ENCODE results near the gene CLDND2. TPM values are rescaled to one million over a fixed set of nuclear protein-coding genes. Genes with fewer than 3 reads are reported as not detected.
A peak's percentile ranks its signal among the peaks of the same experiment; 100 is the strongest.

Gene CLDND2
- total and polyA plus RNA-seq, 2 donors from 2014 or later = 1.1 to 6.9 TPM

DNA sequence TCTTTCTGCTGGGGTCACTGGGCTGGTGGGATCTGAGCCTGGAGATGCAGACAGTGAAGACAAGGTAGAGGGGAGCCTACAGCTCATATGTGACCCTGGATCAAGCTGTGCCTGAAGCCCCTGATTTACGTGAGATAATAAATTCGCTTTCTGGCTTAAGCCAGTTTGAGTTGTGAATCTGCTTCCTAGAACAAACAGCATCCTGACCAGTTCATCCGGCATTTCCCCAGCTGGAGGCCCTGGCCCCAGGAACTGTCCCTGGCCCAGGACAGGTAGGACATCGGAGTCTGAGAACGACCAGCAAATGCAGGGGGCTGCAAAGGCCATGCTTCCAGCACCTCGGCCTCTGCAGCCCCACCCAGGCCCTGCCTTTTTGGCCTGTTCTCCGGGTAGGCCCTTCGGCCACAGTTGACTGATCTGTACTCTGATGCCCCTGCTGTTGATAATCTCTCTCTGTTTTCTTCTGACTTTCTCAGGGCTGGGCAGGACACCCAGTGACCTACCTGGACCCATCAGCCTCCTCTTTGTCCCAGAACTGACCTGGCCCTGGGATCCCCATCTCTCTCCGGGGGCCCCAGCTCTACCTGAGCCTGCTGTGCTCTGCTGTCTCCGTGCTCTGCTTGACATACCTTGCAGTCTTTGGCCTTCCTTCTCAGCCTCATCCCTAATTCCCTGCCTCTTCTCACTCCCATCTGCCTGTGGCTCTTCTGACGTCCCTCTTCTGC lies 17.4 kb downstream of the CLDND2 start:
- no peak overlapping the region for H3K4me3 ChIP-seq (ENCODE audit: low read length in 3 of 3)
- H3K27ac ChIP-seq (ENCODE audit: low read depth in 2 of 2, low read length in 2 of 2) = no peak overlapping the region
- H3K9me3 ChIP-seq (ENCODE audit: control insufficient read depth in 2 of 3, insufficient read depth in 1 of 3, low read length in 3 of 3) = no peaks in the 10 kb centered on the region
- H3K36me3 ChIP-seq (ENCODE audit: control insufficient read depth in 2 of 3, insufficient read depth in 3 of 3, low read length in 3 of 3) = peaks cover 0 to 20% (median 8%) of the 10 kb centered on the region in 3 donors
- TF ChIP-seq, protein P1, sequence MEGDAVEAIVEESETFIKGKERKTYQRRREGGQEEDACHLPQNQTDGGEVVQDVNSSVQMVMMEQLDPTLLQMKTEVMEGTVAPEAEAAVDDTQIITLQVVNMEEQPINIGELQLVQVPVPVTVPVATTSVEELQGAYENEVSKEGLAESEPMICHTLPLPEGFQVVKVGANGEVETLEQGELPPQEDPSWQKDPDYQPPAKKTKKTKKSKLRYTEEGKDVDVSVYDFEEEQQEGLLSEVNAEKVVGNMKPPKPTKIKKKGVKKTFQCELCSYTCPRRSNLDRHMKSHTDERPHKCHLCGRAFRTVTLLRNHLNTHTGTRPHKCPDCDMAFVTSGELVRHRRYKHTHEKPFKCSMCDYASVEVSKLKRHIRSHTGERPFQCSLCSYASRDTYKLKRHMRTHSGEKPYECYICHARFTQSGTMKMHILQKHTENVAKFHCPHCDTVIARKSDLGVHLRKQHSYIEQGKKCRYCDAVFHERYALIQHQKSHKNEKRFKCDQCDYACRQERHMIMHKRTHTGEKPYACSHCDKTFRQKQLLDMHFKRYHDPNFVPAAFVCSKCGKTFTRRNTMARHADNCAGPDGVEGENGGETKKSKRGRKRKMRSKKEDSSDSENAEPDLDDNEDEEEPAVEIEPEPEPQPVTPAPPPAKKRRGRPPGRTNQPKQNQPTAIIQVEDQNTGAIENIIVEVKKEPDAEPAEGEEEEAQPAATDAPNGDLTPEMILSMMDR (IDR thresholded peaks at IDR 0.05; ENCODE audit: borderline replicate concordance, extremely low read depth, insufficient read depth) = no peak
- H3K4me1 ChIP-seq (ENCODE audit: control insufficient read depth in 2 of 3, insufficient read depth in 2 of 3, low read depth in 1 of 3, low read length in 3 of 3) = peaks cover 0 to 3% (median 0%) of the 10 kb centered on the region in 3 donors
- H3K27me3 ChIP-seq (ENCODE audit: control insufficient read depth, insufficient read depth, low read length) = no peaks in the 10 kb centered on the region
- intact Hi-C loops (cut with DNase I) = no loop called here
- no peak for FAIRE-seq
- DNase-seq = no peak
- no peak overlapping the region for H3K9ac ChIP-seq (ENCODE audit: low read length in 3 of 3)

DNA sequence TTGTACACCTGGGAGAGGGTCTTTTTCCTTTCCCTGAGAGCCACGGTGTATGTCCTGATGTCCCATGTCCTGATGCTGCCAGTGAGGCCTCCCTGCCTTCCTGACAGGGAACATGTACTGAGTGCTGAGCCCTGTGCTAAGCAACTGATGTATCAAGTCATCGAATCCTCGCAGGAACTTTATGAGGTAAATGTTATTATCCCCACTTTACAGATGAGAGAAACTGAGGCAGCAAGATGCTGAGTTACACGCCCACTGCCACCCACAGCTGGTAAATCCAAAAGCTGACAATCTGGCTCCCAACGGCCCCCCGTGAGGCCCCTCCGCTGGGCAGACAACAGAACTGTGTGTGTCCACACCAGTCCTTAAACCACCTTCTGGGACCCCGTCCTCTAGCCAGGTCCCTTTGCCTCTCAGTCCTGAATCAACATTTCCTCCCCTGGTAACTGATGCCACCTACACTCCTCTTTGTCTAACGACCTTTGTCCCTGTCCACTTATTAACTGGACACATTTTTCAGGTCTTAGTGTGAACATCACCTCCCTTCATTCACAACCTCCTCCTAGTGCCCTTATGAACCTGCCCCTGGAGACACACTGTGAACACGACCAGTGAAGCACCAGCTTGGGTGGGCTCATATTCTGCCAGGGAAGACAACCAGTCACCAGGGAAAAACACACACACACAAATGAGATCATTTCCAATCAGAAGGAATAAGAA lies 21.4 kb downstream of the CLDND2 start:
- H3K9ac ChIP-seq (ENCODE audit: low read length in 3 of 3) = no peak overlapping the region
- H3K9me3 ChIP-seq (ENCODE audit: control insufficient read depth in 2 of 3, insufficient read depth in 1 of 3, low read length in 3 of 3) = no peaks in the 10 kb centered on the region
- H3K4me3 ChIP-seq (ENCODE audit: low read length in 3 of 3) = no peak overlapping the region
- no peak overlapping the region for H3K27ac ChIP-seq (ENCODE audit: low read depth in 2 of 2, low read length in 2 of 2)
- intact Hi-C loops (cut with DNase I) = no loop called here
- DNase-seq = peak in 1 of 5 donors; percentile 47
- H3K4me1 ChIP-seq (ENCODE audit: control insufficient read depth in 2 of 3, insufficient read depth in 2 of 3, low read depth in 1 of 3, low read length in 3 of 3) = peaks cover 0 to 3% (median 0%) of the 10 kb centered on the region in 3 donors
- no peak for FAIRE-seq
- TF ChIP-seq, protein P1 (IDR thresholded peaks at IDR 0.05; ENCODE audit: borderline replicate concordance, extremely low read depth, insufficient read depth) = no peak
- peaks cover 0 to 30% (median 9%) of the 10 kb centered on the region in 3 donors for H3K36me3 ChIP-seq (ENCODE audit: control insufficient read depth in 2 of 3, insufficient read depth in 3 of 3, low read length in 3 of 3)
- no peaks in the 10 kb centered on the region for H3K27me3 ChIP-seq (ENCODE audit: control insufficient read depth, insufficient read depth, low read length)

DNA sequence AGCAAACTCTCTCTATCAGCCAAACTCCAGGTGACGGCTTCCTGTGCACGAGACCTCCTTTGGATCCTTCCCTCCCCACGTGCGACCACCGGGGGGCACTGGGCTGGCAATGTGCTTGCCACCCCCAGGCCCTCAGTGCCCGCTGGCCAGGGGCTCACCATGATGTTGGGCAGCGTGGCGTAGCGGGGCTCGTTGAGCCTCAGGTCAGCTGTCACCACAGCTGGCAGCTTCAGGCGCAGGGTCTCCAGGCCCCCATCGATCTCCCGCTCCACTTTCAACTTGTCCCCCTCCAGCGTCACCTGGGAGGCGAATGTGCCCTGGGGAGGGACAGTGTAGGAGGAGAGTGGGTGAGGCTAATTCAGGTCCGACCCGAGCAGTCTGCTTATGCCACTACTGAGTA lies 22.1 kb downstream of the CLDND2 start:
- no peak overlapping the region for H3K9ac ChIP-seq (ENCODE audit: low read length in 3 of 3)
- no peak overlapping the region for H3K27ac ChIP-seq (ENCODE audit: low read depth in 2 of 2, low read length in 2 of 2)
- H3K36me3 ChIP-seq (ENCODE audit: control insufficient read depth in 2 of 3, insufficient read depth in 3 of 3, low read length in 3 of 3) = peaks cover 0 to 27% (median 9%) of the 10 kb centered on the region in 3 donors
- no peaks in the 10 kb centered on the region for H3K9me3 ChIP-seq (ENCODE audit: control insufficient read depth in 2 of 3, insufficient read depth in 1 of 3, low read length in 3 of 3)
- H3K4me3 ChIP-seq (ENCODE audit: low read length in 3 of 3) = no peak overlapping the region
- TF ChIP-seq, protein P1 (IDR thresholded peaks at IDR 0.05; ENCODE audit: borderline replicate concordance, extremely low read depth, insufficient read depth) = no peak
- DNase-seq (peak in 1 of 5 donors; percentile 59), FAIRE-seq (no peak)
- intact Hi-C loops (cut with DNase I) = no loop called here
- no peaks in the 10 kb centered on the region for H3K27me3 ChIP-seq (ENCODE audit: control insufficient read depth, insufficient read depth, low read length)
- H3K4me1 ChIP-seq (ENCODE audit: control insufficient read depth in 2 of 3, insufficient read depth in 2 of 3, low read depth in 1 of 3, low read length in 3 of 3) = peaks cover 0 to 3% (median 0%) of the 10 kb centered on the region in 3 donors

All from kidney (tissue), 14 donors.